OCI-LY7 (cell line): ENCODE results near the gene CPB1.

ENCODE experiments used
- EZH2phosphoT487 ChIP-seq: fragments of 200-600 bp; sonication (generic); IDR thresholded peaks from 2 replicates; pipeline ENCODE4 v1.6.1; 2018; ENCODE audit warnings: low read depth, borderline replicate concordance, mild to moderate bottlenecking, mixed run types, antibody characterized with exemption, low read length, moderate library complexity, mixed read lengths
- TF ChIP-seq, protein P1 (sequence below): fragments of 200-600 bp; sonication (generic); conservative IDR thresholded peaks from 2 replicates; pipeline ENCODE4 v1.5.1; 2014; ENCODE audit warnings: mild to moderate bottlenecking, antibody characterized with exemption, low read length, moderate library complexity, mixed read lengths

DNA sequence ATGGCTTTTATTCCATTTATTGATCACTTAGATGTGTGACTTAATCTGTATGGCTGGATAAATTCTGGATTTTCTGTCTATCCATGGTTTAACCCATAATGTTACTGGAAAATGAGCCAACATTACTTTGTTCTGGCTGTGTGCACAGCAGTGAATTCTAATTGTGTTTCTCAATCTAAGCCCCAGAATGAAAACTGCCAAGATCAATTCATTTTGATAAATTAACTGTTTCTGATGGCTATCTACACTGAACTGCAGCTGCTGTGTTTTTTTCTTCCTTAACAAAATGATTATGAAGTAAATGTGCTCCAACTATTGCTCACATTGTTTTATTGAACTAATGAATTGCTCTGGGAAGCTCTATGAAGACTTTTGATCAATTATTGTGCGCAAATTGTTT lies 35.7 kb upstream of the CPB1 start:
- TF ChIP-seq, protein P1, sequence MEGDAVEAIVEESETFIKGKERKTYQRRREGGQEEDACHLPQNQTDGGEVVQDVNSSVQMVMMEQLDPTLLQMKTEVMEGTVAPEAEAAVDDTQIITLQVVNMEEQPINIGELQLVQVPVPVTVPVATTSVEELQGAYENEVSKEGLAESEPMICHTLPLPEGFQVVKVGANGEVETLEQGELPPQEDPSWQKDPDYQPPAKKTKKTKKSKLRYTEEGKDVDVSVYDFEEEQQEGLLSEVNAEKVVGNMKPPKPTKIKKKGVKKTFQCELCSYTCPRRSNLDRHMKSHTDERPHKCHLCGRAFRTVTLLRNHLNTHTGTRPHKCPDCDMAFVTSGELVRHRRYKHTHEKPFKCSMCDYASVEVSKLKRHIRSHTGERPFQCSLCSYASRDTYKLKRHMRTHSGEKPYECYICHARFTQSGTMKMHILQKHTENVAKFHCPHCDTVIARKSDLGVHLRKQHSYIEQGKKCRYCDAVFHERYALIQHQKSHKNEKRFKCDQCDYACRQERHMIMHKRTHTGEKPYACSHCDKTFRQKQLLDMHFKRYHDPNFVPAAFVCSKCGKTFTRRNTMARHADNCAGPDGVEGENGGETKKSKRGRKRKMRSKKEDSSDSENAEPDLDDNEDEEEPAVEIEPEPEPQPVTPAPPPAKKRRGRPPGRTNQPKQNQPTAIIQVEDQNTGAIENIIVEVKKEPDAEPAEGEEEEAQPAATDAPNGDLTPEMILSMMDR = no peak
- TF ChIP-seq EZH2phosphoT487 = no peak
